K562 (cell line): ENCODE data around the gene ADAM19. TPM values are rescaled to one million over a fixed set of nuclear protein-coding genes. Genes with fewer than 3 reads are reported as not detected.
A peak's percentile ranks its signal among the peaks of the same experiment; 100 is the strongest.

ENCODE experiments used
- CBX2 ChIP-seq: fragments of 200-600 bp; sonication (generic); IDR thresholded peaks from one replicate; pipeline ENCODE4 v1.6.1; 2012; ENCODE audit warnings: mild to moderate bottlenecking, low read length, inconsistent platforms; ENCODE audit not compliant: insufficient read depth, poor library complexity, severe bottlenecking
- ELK3 ChIP-seq: fragments of 450-650 bp; formaldehyde crosslinking; IDR thresholded peaks from 2 replicates; pipeline ENCODE4 v1.4.0; 2020; ENCODE audit warnings: mild to moderate bottlenecking
- EP400 ChIP-seq: fragments of 450-650 bp; IDR thresholded peaks from 2 replicates; pipeline ENCODE4 v1.6.1; 2017; ENCODE audit warnings: antibody characterized with exemption, mild to moderate bottlenecking, moderate library complexity
- FOSL1 ChIP-seq: fragments of 200-800 bp; sonication (Bioruptor generic); conservative IDR thresholded peaks from 2 replicates; pipeline ENCODE4 v1.6.1; 2016; ENCODE audit warnings: missing genetic modification characterization, missing compliant biosample characterization
- HDAC3 ChIP-seq: fragments of 450-650 bp; IDR thresholded peaks from 2 replicates; pipeline ENCODE4 v1.6.1; 2018; ENCODE audit warnings: borderline replicate concordance, mild to moderate bottlenecking, moderate library complexity; ENCODE audit not compliant: partially characterized antibody
- JUND ChIP-seq, 2 experiments: IDR thresholded peaks; 2 replicates in 1 of 2; 3 replicates in 1 of 2; pipeline ENCODE4 v1.6.1; 2011; ENCODE audit warnings: borderline replicate concordance in 2 of 2, low read depth in 2 of 2, low read length in 2 of 2, improper control_type of control experiment in 1 of 2, missing biosample characterization in 1 of 2, missing genetic modification characterization in 1 of 2, missing genetic modification reagents in 1 of 2
- NCOR1 ChIP-seq: fragments of 450-650 bp; IDR thresholded peaks from 2 replicates; pipeline ENCODE4 v1.6.1; 2016; ENCODE audit warnings: mild to moderate bottlenecking, moderate library complexity
- PKNOX1 ChIP-seq: fragments of 450-650 bp; IDR thresholded peaks from 2 replicates; pipeline ENCODE4 v1.6.1; 2016
- RBM17 ChIP-seq: fragments of 200-400 bp; formaldehyde crosslinking; IDR thresholded peaks from 2 replicates; pipeline ENCODE4 v1.6.1; 2017; ENCODE audit warnings: low read depth, mild to moderate bottlenecking, low read length, borderline replicate concordance
- SOX6 ChIP-seq: fragments of 450-650 bp; IDR thresholded peaks from 2 replicates; pipeline ENCODE4 v1.6.1; 2014; ENCODE audit warnings: mild to moderate bottlenecking
- SUPT5H ChIP-seq: fragments of 450-650 bp; IDR thresholded peaks from 2 replicates; pipeline ENCODE4 v1.6.1; 2016
- VEZF1 ChIP-seq: fragments of 200-800 bp; sonication (Bioruptor generic); IDR thresholded peaks from 2 replicates; pipeline ENCODE4 v1.6.1; 2017; ENCODE audit warnings: missing genetic modification characterization, missing compliant biosample characterization
- ZNF146 ChIP-seq: IDR thresholded peaks from one replicate; pipeline ENCODE4 v1.6.1; 2018; ENCODE audit warnings: missing compliant biosample characterization; ENCODE audit not compliant: unreplicated experiment
- polyA plus RNA-seq, 8 experiments: library from polyadenylated mRNA; depleted of rRNA in 4 of 8; stranded (reverse) in 5 of 8; unstranded in 3 of 8; fragments of >200 nt; fragmentation: Nextera tagmentation in 2 of 8; fragmentation: Illumina TruSeq in 1 of 8; extraction: Ambion mirVana in 2 of 8; extraction: Trizol in 1 of 8; gene quantifications; 2 replicates each; pipeline versions ENCODE4 v1.2.1 to v1.2.3, GENCODE V29; 2011 to 2014; ENCODE audit warnings: inconsistent platforms in 1 of 8, missing spikeins in 1 of 8
- total RNA-seq, 7 experiments: library from RNA; depleted of rRNA in 6 of 7; stranded (reverse); fragments of >200 nt in 6 of 7; fragmentation: Illumina TruSeq in 2 of 7; extraction: Trizol in 2 of 7; gene quantifications; 2 replicates each; pipeline versions ENCODE4 v1.2.1 to v1.2.3, GENCODE V29; 2011 to 2021; ENCODE audit warnings: low replicate concordance in 1 of 7
- TF ChIP-seq, protein P1 (sequence below): fragments of 250-450 bp; sonication (Bioruptor Pico); IDR thresholded peaks from 2 replicates; pipeline ENCODE4 v1.4.0; 2020; ENCODE audit warnings: mild to moderate bottlenecking
- TF ChIP-seq, protein P2 (sequence below): sonication (generic); formaldehyde crosslinking; IDR thresholded peaks from 2 replicates; pipeline ENCODE4 v1.9.0; 2022; ENCODE audit warnings: mild to moderate bottlenecking, missing genetic modification reagents
- TF ChIP-seq, protein P3 (sequence below): sonication (generic); formaldehyde crosslinking; IDR thresholded peaks from 2 replicates; pipeline ENCODE4 v1.8.1; 2022; ENCODE audit warnings: missing genetic modification reagents

Gene ADAM19
- total and polyA plus RNA-seq, 9 of the 15 experiments (the other 6 are each of a cell fraction or from before 2014, with no cell fraction given), result 0.11 to 1.1 (median 0.43) TPM

GRCh38 chr5:157544623-157544989, 31.0 kb downstream of the ADAM19 start (continued):
- TF ChIP-seq FOSL1 (tag) (peak; percentile 62), PKNOX1 (no peak), ELK3 (CRISPR knock-in tag) (no peak), JUND (IDR thresholded peaks at IDR 0.05; ENCODE audit: borderline replicate concordance, low read depth, low read length) (peak; percentile 5; the same call in 1 of the 2 replicates), JUND (tag; IDR thresholded peaks at IDR 0.05; ENCODE audit: borderline replicate concordance, low read depth, low read length) (no peak; the same call in 2 of the 3 replicates), RBM17 (no peak), SUPT5H (no peak), ZNF146 (no peak), HDAC3 (peak; percentile 77), VEZF1 (CRISPR knock-in tag) (peak; percentile 14; the same call in 1 of the 2 replicates), EP400 (peak; percentile 32; the same call in 1 of the 2 replicates), CBX2 (no peak), SOX6 (peak; percentile 78; the same call in 1 of the 2 replicates), NCOR1 (peak; percentile 71)
- TF ChIP-seq, protein P1, sequence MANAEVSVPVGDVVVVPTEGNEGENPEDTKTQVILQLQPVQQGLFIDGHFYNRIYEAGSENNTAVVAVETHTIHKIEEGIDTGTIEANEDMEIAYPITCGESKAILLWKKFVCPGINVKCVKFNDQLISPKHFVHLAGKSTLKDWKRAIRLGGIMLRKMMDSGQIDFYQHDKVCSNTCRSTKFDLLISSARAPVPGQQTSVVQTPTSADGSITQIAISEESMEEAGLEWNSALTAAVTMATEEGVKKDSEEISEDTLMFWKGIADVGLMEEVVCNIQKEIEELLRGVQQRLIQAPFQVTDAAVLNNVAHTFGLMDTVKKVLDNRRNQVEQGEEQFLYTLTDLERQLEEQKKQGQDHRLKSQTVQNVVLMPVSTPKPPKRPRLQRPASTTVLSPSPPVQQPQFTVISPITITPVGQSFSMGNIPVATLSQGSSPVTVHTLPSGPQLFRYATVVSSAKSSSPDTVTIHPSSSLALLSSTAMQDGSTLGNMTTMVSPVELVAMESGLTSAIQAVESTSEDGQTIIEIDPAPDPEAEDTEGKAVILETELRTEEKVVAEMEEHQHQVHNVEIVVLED (CRISPR knock-in tag), result no peak
- TF ChIP-seq, protein P2, sequence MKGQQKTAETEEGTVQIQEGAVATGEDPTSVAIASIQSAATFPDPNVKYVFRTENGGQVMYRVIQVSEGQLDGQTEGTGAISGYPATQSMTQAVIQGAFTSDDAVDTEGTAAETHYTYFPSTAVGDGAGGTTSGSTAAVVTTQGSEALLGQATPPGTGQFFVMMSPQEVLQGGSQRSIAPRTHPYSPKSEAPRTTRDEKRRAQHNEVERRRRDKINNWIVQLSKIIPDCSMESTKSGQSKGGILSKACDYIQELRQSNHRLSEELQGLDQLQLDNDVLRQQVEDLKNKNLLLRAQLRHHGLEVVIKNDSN (CRISPR knock-in tag), result no peak
- TF ChIP-seq, protein P3, sequence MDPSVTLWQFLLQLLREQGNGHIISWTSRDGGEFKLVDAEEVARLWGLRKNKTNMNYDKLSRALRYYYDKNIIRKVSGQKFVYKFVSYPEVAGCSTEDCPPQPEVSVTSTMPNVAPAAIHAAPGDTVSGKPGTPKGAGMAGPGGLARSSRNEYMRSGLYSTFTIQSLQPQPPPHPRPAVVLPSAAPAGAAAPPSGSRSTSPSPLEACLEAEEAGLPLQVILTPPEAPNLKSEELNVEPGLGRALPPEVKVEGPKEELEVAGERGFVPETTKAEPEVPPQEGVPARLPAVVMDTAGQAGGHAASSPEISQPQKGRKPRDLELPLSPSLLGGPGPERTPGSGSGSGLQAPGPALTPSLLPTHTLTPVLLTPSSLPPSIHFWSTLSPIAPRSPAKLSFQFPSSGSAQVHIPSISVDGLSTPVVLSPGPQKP (CRISPR knock-in tag), result no peak
